ENCODE results near the gene ECT2.

- TF ChIP-seq, protein P1, sequence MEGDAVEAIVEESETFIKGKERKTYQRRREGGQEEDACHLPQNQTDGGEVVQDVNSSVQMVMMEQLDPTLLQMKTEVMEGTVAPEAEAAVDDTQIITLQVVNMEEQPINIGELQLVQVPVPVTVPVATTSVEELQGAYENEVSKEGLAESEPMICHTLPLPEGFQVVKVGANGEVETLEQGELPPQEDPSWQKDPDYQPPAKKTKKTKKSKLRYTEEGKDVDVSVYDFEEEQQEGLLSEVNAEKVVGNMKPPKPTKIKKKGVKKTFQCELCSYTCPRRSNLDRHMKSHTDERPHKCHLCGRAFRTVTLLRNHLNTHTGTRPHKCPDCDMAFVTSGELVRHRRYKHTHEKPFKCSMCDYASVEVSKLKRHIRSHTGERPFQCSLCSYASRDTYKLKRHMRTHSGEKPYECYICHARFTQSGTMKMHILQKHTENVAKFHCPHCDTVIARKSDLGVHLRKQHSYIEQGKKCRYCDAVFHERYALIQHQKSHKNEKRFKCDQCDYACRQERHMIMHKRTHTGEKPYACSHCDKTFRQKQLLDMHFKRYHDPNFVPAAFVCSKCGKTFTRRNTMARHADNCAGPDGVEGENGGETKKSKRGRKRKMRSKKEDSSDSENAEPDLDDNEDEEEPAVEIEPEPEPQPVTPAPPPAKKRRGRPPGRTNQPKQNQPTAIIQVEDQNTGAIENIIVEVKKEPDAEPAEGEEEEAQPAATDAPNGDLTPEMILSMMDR (IDR thresholded peaks at IDR 0.05 in 4 of 5, conservative IDR thresholded peaks at IDR 0.05 in 1 of 5) = no peak
- no peak for TF ChIP-seq POLR2A (IDR thresholded peaks at IDR 0.05)
Observed at GRCh38 chr3:172749230-172749965, 1.1 kb upstream of the ECT2 start.
